UCSD-AML1 (cell line): ENCODE measurements around the gene C16orf87.
A peak's percentile ranks its signal among the peaks of the same experiment; 100 is the strongest.
"Not testable (repeated sequence)": the region's sequence is repeated elsewhere in the genome, so short reads cannot be mapped to it uniquely, and the experiment has no call there.

Experiments used
- DNase-seq: peaks from one replicate; lab custom pipeline; 2025; ENCODE audit not compliant: unreplicated experiment; lab: John Stamatoyannopoulos, UW

Gene C16orf87

DNA sequence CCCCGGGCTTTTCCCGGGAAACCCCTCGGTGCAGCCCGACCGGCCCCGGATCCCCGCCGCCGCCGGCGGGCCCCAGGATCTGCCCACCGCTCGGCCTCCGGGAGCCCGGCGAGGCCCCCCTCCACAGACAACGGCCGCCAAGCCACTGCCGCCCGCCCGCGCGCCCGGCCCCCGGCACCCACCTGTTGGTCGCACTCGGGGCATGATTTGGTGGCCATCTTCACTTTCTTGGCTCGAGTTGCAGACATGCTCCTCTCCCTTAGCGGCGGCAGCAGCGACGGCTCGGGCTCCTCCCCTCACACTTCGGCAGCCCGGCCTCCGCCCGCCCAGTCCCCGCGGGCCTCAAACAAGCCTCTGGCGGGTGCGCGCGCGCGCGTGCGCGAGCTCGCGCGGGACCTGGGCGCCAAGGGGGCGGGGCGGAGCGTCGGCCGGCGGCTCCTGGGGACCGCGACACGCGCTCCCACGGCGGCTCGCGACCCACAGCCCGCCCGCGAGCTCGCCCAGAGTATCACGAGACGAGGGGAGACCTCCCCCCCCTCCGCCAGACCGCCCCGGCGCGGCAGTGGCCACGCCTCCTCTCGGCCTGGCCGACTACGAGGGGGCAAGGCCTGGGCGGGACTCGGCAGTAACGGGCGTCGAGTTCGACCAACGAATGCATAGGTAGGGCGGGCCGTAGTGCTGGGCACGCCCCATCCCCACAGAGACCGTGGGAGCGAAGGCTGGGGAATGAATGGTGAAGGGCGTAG is at the start of gene C16orf87:
TSS of gene C16orf87 (minus strand) at position 279 of the 746 bp plus-strand sequence. CDS start at position 248, 31 bp downstream.
- DNase-seq, result peak; percentile 98

DNA sequence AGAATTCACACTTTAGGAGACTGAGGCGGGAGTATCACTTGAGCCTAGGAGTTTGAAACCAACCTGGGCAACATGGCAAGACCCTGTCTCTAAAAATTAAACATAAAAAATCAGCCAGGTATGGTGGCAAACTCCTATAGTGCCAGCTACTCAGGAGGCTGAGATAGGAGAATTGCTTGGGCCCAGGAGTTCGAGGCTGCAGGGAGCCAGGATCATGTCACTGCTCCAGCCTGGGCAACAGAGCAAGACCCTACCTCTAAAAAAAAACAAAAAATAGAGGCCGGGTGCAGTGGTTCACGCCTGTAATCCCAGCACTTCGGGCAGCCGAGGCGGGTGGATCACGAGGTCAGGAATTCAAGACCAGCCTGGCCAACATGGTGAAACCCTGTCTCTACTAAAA is 44.3 kb upstream of the C16orf87 start:
- no peak for DNase-seq

- no peak for DNase-seq
Measured at GRCh38 chr16:46873201-46873600, 42.2 kb upstream of the C16orf87 start.

- no peak for DNase-seq
Measured at GRCh38 chr16:46871597-46871996, 40.6 kb upstream of the C16orf87 start.

GRCh38 chr16:46868891-46869290 is 37.9 kb upstream of the C16orf87 start:
- not testable (repeated sequence) for DNase-seq

DNA sequence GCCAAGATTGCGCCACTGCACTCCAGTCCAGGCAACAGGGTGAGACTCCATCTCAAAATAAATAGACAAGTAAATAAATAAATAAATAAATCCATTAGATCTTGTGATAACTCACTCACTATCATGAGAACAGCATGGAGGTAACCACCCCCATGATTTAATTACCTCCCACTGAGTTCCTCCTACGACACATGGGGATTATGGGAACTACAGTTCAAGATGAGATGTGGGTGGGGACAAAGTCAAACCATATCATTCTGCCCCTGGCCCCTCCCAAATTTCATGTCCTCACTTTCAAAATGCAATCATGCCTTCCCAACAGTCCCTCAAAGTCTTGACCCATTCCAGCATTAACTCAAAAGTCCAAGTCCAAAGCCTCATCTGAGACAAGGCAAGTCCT is 36.5 kb upstream of the C16orf87 start:
- not testable (repeated sequence) for DNase-seq

GRCh38 chr16:46866286-46866685 is 35.3 kb upstream of the C16orf87 start:
- no peak for DNase-seq

DNA sequence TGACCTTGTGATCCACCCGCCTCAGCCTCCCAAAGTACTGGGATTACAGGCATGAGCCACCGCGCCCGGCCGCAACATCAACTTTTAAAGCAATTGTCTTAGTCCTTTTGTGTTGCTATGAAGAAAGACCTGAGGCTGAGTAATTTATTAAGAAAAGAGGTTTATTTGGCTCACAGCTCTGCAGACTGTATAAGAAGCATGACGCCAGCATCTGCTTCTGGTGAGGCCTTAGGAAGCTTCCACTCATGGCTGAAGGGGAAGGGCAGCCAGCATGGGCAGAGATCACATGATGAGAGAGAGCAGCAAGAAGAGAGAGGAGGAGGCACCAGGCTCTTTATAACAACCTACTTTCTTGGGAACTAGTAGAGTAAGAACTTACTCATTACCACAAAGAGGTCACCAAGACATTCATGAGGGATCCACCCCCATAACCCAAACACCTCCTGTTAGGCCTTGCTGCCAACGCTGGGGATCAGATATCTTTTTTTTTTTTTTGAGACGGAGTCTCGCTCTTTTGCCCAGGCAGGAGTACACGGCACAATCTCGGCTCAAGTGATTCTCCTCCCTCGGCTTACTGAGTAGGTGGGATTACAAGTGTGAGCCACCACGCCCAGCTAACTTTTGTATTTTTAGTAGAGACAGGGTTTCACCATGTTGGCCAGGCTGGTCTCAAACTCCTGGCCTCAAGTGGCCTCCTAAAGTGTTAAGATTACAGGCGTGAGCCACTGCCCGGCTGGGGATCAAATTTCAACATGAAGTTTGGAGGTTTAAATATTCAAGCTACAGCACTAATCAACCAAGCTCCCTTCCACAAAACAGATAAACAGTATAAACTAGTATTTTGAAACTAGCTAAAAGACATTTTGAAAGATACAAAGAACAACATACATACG is 31.8 kb upstream of the C16orf87 start:
- no peak for DNase-seq

DNA sequence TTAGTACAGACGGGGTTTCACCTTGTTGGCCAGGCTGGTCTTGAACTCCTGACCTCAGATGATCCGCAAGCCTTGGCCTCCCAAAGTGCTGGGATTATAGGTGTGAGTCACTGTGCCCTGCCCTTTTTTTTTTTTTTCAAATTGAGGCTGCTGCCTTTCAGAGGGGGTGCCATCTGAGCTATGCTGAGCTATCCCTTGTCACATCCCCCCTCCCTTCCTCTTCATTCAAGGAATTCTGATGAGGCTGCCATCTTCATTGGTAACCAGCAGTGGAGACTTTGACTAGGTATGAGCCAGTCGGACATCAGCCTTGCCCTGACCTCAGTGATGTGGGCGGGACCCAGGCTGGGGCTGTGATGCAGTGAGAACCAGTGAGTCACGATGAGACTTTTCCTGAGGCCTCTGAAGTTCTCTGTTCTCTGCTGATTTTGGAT is 28.8 kb upstream of the C16orf87 start:
- DNase-seq, result no peak

DNA sequence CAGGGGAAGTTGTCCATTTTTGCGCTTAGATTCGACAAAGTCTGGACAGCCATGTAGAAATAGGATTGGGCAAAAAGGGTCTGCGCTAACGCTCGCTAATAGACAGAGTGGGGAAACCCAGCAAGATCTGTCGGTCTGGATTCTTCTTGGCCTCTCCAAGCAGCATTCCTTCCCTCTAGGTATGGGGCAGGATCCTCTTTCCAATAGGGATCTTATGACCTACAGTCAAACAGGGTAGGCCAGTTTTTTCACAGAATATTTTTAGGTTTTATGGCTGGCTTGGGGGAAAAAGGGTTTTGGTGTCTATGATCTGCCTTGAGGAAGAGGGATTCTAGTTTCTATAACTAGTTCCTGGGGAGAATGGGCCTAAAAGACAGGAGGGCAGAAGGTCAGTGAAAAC is 27.2 kb upstream of the C16orf87 start:
- no peak for DNase-seq

- DNase-seq, result no peak
Measured at GRCh38 chr16:46857368-46857945, 26.5 kb upstream of the C16orf87 start.

DNA sequence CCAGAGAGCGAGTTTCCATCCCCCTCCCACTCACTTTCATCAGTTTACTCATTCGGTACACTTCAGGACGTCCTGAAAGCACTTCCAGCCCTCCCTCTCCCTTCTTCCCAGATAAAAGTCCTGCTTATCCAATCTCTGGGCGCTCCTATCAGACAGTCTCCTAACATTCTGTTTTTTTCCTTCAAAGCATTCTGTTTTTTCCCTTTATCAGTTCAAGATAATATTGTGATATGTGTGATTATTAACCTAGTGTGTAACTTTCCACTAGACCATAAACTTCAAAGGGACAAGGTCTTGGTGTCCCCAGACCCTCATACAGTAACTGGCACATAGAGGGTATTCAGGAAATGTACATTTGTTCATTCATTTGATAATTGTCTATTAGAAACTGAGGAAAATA is 24.4 kb upstream of the C16orf87 start:
- DNase-seq, result no peak

GRCh38 chr16:46854846-46855245 is 23.9 kb upstream of the C16orf87 start:
- DNase-seq, result no peak

DNA sequence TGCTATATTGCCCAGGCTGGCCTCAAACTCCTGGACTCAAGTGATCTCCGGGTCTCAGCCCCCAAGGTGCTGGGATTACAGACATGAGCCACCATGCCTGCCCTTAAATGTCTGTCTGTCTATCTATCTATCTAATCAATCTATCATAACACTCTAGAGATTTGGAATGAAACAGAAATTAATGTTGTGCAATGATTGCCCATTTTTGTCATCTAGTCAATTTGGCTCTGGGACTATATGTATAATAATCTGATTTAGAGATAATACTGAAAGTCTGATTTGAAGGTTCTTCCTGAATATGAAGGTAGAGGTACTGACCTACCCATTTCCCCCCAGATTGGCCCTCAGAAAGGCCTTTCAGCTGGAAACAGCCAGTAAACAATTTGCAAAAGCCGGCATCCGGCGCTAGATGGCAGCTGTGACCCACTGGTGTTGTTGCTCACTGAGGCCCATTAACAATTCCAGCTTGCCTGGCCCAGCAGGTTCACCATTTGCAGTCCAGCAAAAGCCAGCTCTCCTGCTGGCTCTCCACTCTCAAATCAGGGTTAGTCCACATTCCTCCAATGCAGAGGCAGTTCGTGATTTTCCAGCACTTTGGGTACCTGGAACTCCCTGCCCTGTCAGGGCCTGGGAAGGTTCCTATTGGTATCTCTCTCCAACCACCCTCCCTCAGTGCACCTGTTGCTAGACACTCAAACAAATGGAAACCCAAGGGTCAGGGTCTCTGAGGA is 22.9 kb upstream of the C16orf87 start:
- peak; percentile 72 for DNase-seq

- no peak for DNase-seq
Measured at GRCh38 chr16:46852130-46852529, 21.1 kb upstream of the C16orf87 start.

DNA sequence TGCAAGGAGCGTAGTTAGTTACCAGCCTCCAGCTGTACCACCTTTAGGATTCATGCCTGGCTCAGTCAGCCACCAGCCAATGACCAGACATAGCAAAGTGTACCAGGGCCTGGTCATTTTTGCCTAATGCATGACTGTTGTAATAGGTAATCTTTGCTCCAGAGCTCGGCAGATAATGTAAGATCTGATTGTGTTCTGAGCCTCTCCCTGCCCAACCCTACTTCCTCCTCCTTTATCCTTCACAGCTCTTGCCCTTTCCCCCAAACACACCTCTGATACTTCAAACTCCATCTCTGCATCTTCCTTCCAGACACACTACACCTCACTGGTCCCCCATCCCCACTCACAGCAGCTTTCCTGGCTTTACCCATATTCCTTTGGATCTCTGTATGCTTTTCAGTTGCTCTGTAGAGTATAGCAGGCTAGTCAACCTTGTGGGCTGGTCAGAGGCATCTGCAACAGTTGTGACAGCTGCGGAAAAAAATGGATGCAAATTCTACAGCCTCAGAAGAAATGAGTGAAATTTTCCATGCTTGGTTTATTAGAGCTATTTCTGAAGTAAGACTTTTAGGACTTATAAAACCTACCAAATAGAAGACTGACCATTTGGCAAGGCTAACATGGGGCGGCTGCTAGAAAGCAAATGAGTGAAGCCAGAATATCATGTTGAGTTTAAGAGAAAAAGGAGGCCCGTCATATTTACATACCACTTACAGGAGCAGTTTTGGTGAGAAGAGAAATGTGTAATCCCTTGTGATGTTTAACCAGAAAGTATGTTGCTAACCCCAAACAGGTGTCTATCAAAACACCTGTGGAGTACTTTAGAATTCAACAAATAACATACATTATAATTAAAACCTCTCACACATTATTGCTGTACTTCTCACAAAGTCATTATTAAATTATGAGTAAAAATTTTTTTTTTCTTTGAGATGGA is 19.9 kb upstream of the C16orf87 start:
- no peak for DNase-seq

- DNase-seq, result no peak
Measured at GRCh38 chr16:46848768-46849764, 18.1 kb upstream of the C16orf87 start.

GRCh38 chr16:46845952-46846351 is 15.0 kb upstream of the C16orf87 start:
- no peak for DNase-seq

GRCh38 chr16:46844771-46845170 is 13.8 kb upstream of the C16orf87 start:
- DNase-seq, result no peak
